IMR-90 (cell line): ENCODE results near the gene TALDO1. TPM values are rescaled to one million over a fixed set of nuclear protein-coding genes. Genes with fewer than 3 reads are reported as not detected.

Experiments
- ATAC-seq: fragments of 200-7000 bp; cut with Tn5 transposase; 2 replicates; pipeline ENCODE4 v1.9.1; 2020; ENCODE audit warnings: low read depth, mild to moderate bottlenecking, moderate library complexity
- BruUV-seq: library from RNA; stranded (reverse); fragments of 400-500 nt; replicated peaks from 2 replicates; lab custom pipeline; 2021; lab: Mats Ljungman, UMichigan
- CTCF ChIA-PET: fragments of 300-600 bp; formaldehyde crosslinking; extraction: SDS; loops from one replicate; lab custom pipeline; 2021; ENCODE audit warnings: antibody characterized with exemption; lab: Yijun Ruan, JAX
- POLR2A ChIA-PET: fragments of 300-600 bp; sonication (Branson Sonifier 250); formaldehyde crosslinking; loops from one replicate; lab custom pipeline; 2022; ENCODE audit warnings: antibody characterized with exemption; ENCODE audit not compliant: unreplicated experiment; lab: Charles Lee
- DNase-seq: peaks from one replicate; pipeline ENCODE4 v3.0.0; 2013
- H2AFZ ChIP-seq: replicated peaks from 2 replicates; pipeline ENCODE3; 2013; ENCODE audit warnings: low read length, mild to moderate bottlenecking; ENCODE audit not compliant: poor library complexity
- H2AK5ac ChIP-seq: 2 replicates; pipeline ENCODE4 v1.6.1; 2013; ENCODE audit warnings: low read depth, low read length, inconsistent platforms
- H2AK9ac ChIP-seq: replicated peaks from 2 replicates; pipeline ENCODE3; 2013; ENCODE audit warnings: mild to moderate bottlenecking, low read depth, low read length, moderate library complexity; ENCODE audit not compliant: poor library complexity
- H2BK120ac ChIP-seq: 2 replicates; pipeline ENCODE4 v1.6.1; 2013; ENCODE audit warnings: low read depth, low read length, inconsistent platforms
- H2BK15ac ChIP-seq: 3 replicates; pipeline ENCODE4 v1.6.1; 2013; ENCODE audit warnings: low read depth, low read length, inconsistent platforms
- H2BK20ac ChIP-seq: 2 replicates; pipeline ENCODE4 v1.6.1; 2013; ENCODE audit warnings: low read depth, mild to moderate bottlenecking, inconsistent platforms, low read length, moderate library complexity
- H2BK5ac ChIP-seq: 2 replicates; pipeline ENCODE4 v1.6.1; 2013; ENCODE audit warnings: mild to moderate bottlenecking, low read depth, low read length, inconsistent platforms; ENCODE audit not compliant: poor library complexity, severe bottlenecking
- H3K14ac ChIP-seq: replicated peaks from 2 replicates; pipeline ENCODE4 v1.6.1; 2013; ENCODE audit warnings: low read depth, low read length, inconsistent platforms
- H3K18ac ChIP-seq: 2 replicates; pipeline ENCODE4 v1.6.1; 2013; ENCODE audit warnings: low read depth, low read length, control low read depth
- H3K23ac ChIP-seq: 2 replicates; pipeline ENCODE4 v1.6.1; 2013; ENCODE audit warnings: low read depth, low read length, inconsistent platforms
- H3K27ac ChIP-seq: 2 replicates; pipeline ENCODE4 v1.5.1; 2013; ENCODE audit warnings: mild to moderate bottlenecking, control low read depth, low read length; ENCODE audit not compliant: insufficient read depth
- H3K27me3 ChIP-seq: 2 replicates; pipeline ENCODE4 v1.6.1; 2013; ENCODE audit warnings: low read length; ENCODE audit not compliant: control insufficient read depth, insufficient read depth
- H3K36me3 ChIP-seq: 2 replicates; pipeline ENCODE4 v1.6.1; 2013; ENCODE audit warnings: low read length, mixed read lengths; ENCODE audit not compliant: control insufficient read depth, insufficient read depth
- H3K4ac ChIP-seq: 2 replicates; pipeline ENCODE4 v1.6.1; 2013; ENCODE audit warnings: low read depth, low read length, inconsistent platforms
- H3K4me1 ChIP-seq: 2 replicates; pipeline ENCODE4 v1.6.1; 2013; ENCODE audit warnings: low read length, mixed read lengths; ENCODE audit not compliant: control insufficient read depth, insufficient read depth
- H3K4me2 ChIP-seq: 2 replicates; pipeline ENCODE4 v1.6.1; 2013; ENCODE audit warnings: low read depth, mild to moderate bottlenecking, control low read depth, low read length, moderate library complexity
- H3K4me3 ChIP-seq: 2 replicates; pipeline ENCODE4 v1.5.1; 2013; ENCODE audit warnings: low read depth, mild to moderate bottlenecking, control low read depth, low read length, moderate library complexity; ENCODE audit not compliant: insufficient read depth
- H3K56ac ChIP-seq: 2 replicates; pipeline ENCODE4 v1.6.1; 2013; ENCODE audit warnings: low read length, inconsistent platforms; ENCODE audit not compliant: insufficient read depth; ENCODE audit errors: extremely low read depth
- H3K79me1 ChIP-seq, 2 experiments: 2 replicates each; pipeline ENCODE4 v1.6.1; 2013; ENCODE audit warnings: low read length in 2 of 2, inconsistent platforms in 1 of 2, low read depth in 1 of 2
- H3K9ac ChIP-seq: 2 replicates; pipeline ENCODE4 v1.6.1; 2013; ENCODE audit warnings: low read depth, low read length, control low read depth
- H3K9me1 ChIP-seq: 2 replicates; pipeline ENCODE4 v1.6.1; 2013; ENCODE audit warnings: low read length, inconsistent platforms; ENCODE audit not compliant: insufficient read depth
- H3K9me3 ChIP-seq: 2 replicates; pipeline ENCODE4 v1.6.1; 2013; ENCODE audit warnings: low read length; ENCODE audit not compliant: control insufficient read depth, insufficient read depth
- H4K20me1 ChIP-seq: 2 replicates; pipeline ENCODE4 v1.6.1; 2013; ENCODE audit warnings: low read length, inconsistent platforms; ENCODE audit not compliant: insufficient read depth
- H4K5ac ChIP-seq: 2 replicates; pipeline ENCODE4 v1.6.1; 2013; ENCODE audit warnings: mild to moderate bottlenecking, low read depth, low read length, control low read depth
- H4K8ac ChIP-seq, 2 experiments: 2 replicates each; pipeline ENCODE4 v1.6.1; 2013; ENCODE audit warnings: low read depth in 2 of 2, low read length in 2 of 2, control low read depth in 1 of 2, inconsistent platforms in 1 of 2
- H4K91ac ChIP-seq: 2 replicates; pipeline ENCODE4 v1.6.1; 2013; ENCODE audit warnings: low read depth, low read length, inconsistent platforms; ENCODE audit not compliant: insufficient read depth
- BHLHE40 ChIP-seq: fragments of 150-350 bp; IDR thresholded peaks from 2 replicates; pipeline ENCODE4 v1.6.1; 2016; ENCODE audit warnings: mild to moderate bottlenecking, low read depth, low read length
- CTCF ChIP-seq: conservative IDR thresholded peaks from 2 replicates; pipeline ENCODE4 v1.5.1; 2012; ENCODE audit warnings: mild to moderate bottlenecking, low read depth, low read length, improper control_type of control experiment
- MAFK ChIP-seq: IDR thresholded peaks from 2 replicates; pipeline ENCODE4 v1.6.1; 2012; ENCODE audit warnings: low read depth, low read length, improper control_type of control experiment
- MXI1 ChIP-seq: IDR thresholded peaks from 2 replicates; pipeline ENCODE4 v1.6.1; 2012; ENCODE audit warnings: low read depth, mild to moderate bottlenecking, low read length, moderate library complexity, borderline replicate concordance
- NFE2L2 ChIP-seq: fragments of 150-350 bp; IDR thresholded peaks from 2 replicates; pipeline ENCODE4 v1.6.1; 2016; ENCODE audit warnings: low read depth, mild to moderate bottlenecking, low read length
- RAD21 ChIP-seq: IDR thresholded peaks from 2 replicates; pipeline ENCODE4 v1.6.1; 2012; ENCODE audit warnings: low read length, improper control_type of control experiment
- RFX5 ChIP-seq: IDR thresholded peaks from 2 replicates; pipeline ENCODE4 v1.8.0; 2012; ENCODE audit warnings: low read depth, mild to moderate bottlenecking, low read length, moderate library complexity
- SMC3 ChIP-seq: fragments of 150-350 bp; IDR thresholded peaks from 2 replicates; pipeline ENCODE4 v1.6.1; 2016; ENCODE audit warnings: low read depth, mild to moderate bottlenecking, antibody characterized with exemption, low read length, moderate library complexity
- WGBS, 2 experiments: methylation state at CpG; one replicate each; pipeline versions ENCODE4 v1.1.5 to v1.1.7; 2013; ENCODE audit warnings: missing lambda C conversion rate in 2 of 2; ENCODE audit not compliant: insufficient read length in 1 of 2; ENCODE audit errors: extremely low coverage in 2 of 2; 5-methylcytosine and 5-hydroxymethylcytosine counted together
- dilution Hi-C: fragments of 300-500 bp; cut with HindIII; formaldehyde crosslinking; loops from one replicate; pipeline ENCODE4 v1.14.3; 2018; ENCODE audit warnings: low sequenced_read_pairs; ENCODE audit not compliant: unreplicated experiment
- in situ Hi-C: fragments of 300-500 bp; cut with MboI; formaldehyde crosslinking; loops from 3 replicates; pipeline ENCODE4 v1.14.3; 2019; ENCODE audit warnings: low sequenced_read_pairs, inconsistent platforms, mixed read lengths
- intact Hi-C: fragments of 100-400 bp; cut with micrococcal nuclease; formaldehyde crosslinking; loops from 2 replicates; pipeline ENCODE4 v1.10.0; 2022
- polyA plus RNA-seq, 3 experiments: library from polyadenylated mRNA; depleted of rRNA; stranded (reverse); fragments of >200 nt; gene quantifications; 2 replicates each; pipeline ENCODE4 v1.2.3, GENCODE V29; 2012; ENCODE audit warnings: low replicate concordance in 1 of 3
- total RNA-seq: library from RNA; depleted of rRNA; stranded (reverse); fragments of >200 nt; gene quantifications from 2 replicates; pipeline ENCODE4 v1.2.3, GENCODE V29; 2012

TALDO1 gene
- total and polyA plus RNA-seq, 2 of the 4 experiments (the other 2 are of a cell fraction): 147 to 210 TPM

DNA sequence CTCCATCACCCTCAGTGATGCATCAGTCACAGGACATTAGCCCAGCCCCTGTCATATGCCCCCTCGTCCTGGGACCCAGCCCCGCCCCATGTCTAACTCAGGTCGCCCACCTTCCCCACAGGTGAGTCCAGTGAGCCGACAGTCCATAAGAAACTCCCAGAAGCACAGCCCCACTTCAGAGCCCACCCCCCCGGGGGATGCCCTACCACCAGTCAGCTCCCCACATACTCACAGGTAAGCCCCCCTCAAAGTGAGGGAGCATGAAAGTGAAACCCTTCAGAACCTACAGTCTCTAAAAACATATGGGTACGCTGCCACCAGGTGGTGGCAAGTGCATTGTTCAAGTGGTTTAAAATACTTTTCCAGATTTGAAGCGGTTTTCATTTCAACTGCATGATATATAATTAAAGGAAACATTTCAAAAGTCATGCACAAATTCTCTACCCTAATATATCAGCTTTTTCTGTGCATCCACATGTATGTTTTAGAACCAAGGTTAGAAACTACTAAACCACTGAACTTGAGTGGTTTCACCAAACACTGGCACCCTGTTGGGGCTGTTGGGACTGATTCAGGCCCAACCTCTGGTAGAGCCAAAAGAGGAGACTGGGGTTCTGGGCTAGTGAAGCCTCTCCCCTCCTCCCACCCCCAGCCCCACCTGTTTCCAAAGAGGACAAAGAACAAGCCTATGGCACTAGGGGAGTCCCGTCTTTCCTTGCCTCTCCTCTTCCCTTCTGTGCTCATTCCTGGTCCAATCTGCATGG lies 24.0 kb upstream of the TALDO1 start (continued):
- TF ChIP-seq SMC3: peak; percentile 71

DNA sequence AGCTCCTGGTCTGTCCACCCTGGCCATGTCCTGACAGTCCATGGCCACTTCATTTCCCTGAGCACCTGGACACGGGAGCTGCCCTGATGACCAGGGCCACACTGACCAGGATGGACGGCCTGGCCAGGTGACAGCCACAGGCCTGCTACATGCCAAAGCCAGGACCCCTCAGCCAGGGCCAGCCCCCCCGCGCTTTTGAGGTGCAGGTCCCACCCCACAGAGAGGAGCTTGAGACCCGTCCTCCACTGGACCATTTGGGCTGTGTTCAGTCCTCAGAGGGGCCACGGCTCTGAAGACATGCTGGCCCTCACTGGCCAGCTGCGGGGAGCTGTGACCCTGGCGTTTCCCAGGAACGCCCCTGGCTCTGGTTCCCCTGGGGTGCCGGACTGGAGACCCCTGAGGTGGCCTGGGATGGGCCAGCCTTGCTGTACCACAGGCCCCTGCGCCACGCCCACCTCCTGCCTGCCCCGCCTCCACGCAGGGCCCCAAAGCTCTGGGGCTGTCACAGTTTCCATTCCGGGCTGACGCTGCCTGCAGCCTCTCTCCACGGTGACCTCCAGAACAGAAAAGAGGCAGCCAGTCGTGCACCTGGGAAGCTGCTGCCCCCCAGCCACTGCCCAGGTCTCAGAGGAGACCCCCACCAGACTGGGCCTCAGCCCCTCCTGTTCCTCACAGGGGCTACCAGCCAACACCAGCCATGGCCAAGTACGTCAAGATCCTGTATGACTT lies 23.1 kb upstream of the TALDO1 start:
- H3K27me3 ChIP-seq: peaks cover 9% of the 10 kb centered on the region; the same call in 1 of the 2 replicates
- H3K4ac ChIP-seq: no peak overlapping the region
- H2BK5ac ChIP-seq: no peak overlapping the region
- no peak overlapping the region for H2BK20ac ChIP-seq
- no peak overlapping the region for H3K4me3 ChIP-seq
- ChIA-PET CTCF (no interaction called here), POLR2A (no interaction called here)
- no peak overlapping the region for H3K27ac ChIP-seq
- in situ Hi-C loops: no loop called here
- H3K56ac ChIP-seq: no peak overlapping the region
- no peaks in the 10 kb centered on the region for H4K20me1 ChIP-seq
- intact Hi-C loops: loop anchor here (10.0 kb wide), 1 partner anchor 169 kb away; no protein-coding TSS in a partner anchor
- no peak overlapping the region for H4K8ac ChIP-seq
- H2AK5ac ChIP-seq: no peak overlapping the region
- TF ChIP-seq RFX5 (no peak), MXI1 (no peak), SMC3 (no peak), MAFK (no peak), RAD21 (no peak), BHLHE40 (no peak), CTCF (no peak), NFE2L2 (no peak)
- whole genome bisulfite sequencing, 2 experiments: 74% methylated on average over 7 of the region's 19 CpGs; no CpG with 5 or more reads in 1 of the 2 experiments
- dilution Hi-C loops: no loop called here
- no peak overlapping the region for H3K14ac ChIP-seq
- no peak overlapping the region for H2AK9ac ChIP-seq
- DNase-seq (no peak), ATAC-seq (no peak)
- H3K9me3 ChIP-seq: no peaks in the 10 kb centered on the region
- no peak overlapping the region for H3K9ac ChIP-seq
- no peak overlapping the region for H4K5ac ChIP-seq
- H3K23ac ChIP-seq: no peak overlapping the region
- H2AFZ ChIP-seq: peak overlapping the region; percentile 33
- H3K9me1 ChIP-seq: no peaks in the 10 kb centered on the region
- no peak overlapping the region for H3K18ac ChIP-seq
- H2BK120ac ChIP-seq: no peak overlapping the region
- no peak overlapping the region for H2BK15ac ChIP-seq
- BruUV-seq: no TSS peak
- no peaks in the 10 kb centered on the region for H3K79me1 ChIP-seq
- H3K36me3 ChIP-seq: no peaks in the 10 kb centered on the region
- no peak overlapping the region for H3K4me2 ChIP-seq
- peaks cover 6% of the 10 kb centered on the region for H3K4me1 ChIP-seq
- H4K91ac ChIP-seq: no peak overlapping the region
